ENCODE measurements around the gene C2CD2L.
"Not testable (repeated sequence)": the region's sequence is repeated elsewhere in the genome, so short reads cannot be mapped to it uniquely, and the experiment has no call there.

The C2CD2L gene

GRCh38 chr11:119116235-119116594 is 9.1 kb downstream of the C2CD2L start:
- DNase-seq: no peak

GRCh38 chr11:119116601-119117000 is 9.5 kb downstream of the C2CD2L start:
- DNase-seq: no peak

DNA sequence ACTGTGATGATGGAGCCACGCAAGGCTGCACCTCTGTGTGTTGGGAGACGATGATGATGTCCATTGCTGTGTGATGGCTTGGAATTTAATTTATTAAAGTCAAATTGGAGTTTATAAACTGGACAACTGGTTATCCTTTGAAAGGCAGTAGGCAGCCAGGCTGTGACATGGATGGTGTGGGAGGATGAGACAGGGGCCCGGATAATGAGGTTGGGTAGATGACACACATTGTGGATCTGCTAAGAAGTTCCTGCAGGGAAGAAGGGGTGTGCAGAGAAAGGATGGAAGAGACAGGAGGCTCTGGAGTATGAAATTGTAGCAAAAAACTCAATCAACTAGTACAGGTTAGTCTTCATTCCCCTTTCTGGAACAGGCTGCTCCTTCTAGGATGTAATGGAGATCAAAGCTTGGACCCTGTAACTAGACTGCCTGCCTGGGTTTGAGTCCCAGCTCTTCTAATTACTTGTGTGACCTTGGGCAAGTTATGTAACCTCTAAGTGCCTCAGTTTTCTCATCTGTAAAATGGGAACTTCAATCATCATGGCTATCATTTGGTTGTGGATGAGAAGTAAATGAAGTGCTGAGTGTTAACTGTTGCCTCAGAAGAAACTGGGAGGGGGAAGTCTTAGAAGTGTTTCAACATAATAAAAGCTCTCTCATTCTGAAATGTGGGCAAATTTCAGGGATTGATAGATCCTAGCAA is 10.0 kb downstream of the C2CD2L start:
- no peak for DNase-seq

DNA sequence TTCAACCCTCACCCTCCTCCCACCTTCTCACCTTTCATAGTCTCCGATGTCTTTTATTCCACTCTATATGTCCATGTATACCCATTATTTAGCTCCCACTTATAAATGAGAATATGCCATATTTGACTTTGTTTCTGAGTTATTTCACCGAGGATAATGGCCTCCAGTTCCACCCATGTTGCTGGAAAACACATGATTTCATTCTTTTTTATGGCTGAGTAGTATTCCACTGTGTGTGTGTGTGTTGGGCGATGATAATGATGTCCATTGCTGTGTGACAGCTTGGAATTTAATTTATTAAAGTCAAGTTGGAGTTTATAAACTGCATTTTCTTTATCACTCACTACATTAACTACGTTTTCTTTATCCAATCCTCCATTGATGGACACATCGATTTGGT is 11.1 kb downstream of the C2CD2L start:
- DNase-seq: no peak

GRCh38 chr11:119118946-119119345 is 11.8 kb downstream of the C2CD2L start:
- DNase-seq: no peak

DNA sequence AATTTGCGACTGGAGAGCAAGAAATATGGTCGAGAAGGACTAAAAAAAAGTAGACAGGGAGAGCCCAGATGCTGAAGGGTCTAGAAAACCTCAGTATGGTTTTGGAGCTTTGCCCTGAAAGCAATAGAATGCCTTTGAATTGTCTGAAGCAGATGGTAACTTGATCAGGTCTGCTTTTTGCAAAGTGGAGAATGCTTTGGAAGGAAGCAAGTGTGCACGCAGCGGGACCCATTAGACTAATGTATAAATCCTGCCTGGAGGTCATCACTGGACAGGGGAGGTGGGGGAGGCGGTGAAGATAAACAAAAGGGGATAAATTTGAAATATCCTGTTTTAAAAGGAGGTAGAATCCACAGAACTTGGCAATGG is 13.5 kb downstream of the C2CD2L start:
- DNase-seq: peak; percentile 45

GRCh38 chr11:119121008-119121810 is 14.1 kb downstream of the C2CD2L start, which contains the start of gene HINFP:
TSS of gene HINFP (plus strand) at chr11:119121580. CDS start at chr11:119126945, 5,365 bp downstream.
- DNase-seq: peak; percentile 99

GRCh38 chr11:119121811-119122124 is 14.6 kb downstream of the C2CD2L start:
- DNase-seq: no peak

DNA sequence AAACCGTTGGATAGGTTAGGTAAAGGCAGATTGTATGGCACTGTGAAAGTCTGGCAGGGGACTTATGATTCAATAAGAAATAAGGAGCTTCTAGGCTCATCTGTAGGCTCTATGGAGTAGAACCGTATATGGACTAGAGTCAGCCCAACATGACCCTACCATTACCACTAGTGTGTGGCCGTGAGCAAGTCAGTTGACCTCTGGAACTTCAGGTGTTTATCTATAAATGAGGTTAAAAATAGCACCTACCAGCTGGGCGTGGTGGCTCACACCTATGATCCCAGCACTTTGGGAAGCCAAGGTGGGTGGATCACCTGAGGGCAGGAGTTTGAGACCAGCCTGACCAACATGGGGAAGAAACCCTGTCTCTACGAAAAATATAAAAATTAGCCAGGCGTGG is 18.7 kb downstream of the C2CD2L start:
- no peak for DNase-seq

DNA sequence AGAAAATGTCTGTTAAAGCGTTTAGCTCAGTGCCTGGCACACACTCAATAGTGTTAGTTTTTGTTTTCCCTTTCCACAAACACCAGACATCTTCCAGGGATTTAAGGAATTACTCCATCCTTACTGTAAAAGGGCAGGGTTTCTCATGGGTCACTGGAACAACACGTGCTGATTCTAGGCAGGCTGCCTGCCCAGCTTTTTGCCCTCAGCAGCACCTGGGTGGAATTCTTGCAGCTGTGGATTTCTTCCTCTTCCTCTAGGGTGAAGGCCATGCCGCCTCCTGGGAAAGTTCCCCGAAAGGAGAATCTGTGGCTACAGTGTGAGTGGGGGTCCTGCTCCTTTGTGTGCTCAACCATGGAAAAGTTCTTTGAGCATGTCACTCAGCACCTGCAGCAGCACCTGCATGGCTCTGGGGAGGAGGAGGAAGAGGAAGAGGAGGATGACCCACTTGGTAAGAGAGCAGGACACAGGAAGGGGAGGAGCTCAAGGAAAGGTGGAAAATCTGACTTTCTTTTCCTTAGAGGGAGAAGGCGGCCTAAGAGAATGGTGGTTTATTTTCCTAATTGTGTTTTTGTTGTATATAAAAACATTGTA is 19.6 kb downstream of the C2CD2L start:
- DNase-seq: no peak

DNA sequence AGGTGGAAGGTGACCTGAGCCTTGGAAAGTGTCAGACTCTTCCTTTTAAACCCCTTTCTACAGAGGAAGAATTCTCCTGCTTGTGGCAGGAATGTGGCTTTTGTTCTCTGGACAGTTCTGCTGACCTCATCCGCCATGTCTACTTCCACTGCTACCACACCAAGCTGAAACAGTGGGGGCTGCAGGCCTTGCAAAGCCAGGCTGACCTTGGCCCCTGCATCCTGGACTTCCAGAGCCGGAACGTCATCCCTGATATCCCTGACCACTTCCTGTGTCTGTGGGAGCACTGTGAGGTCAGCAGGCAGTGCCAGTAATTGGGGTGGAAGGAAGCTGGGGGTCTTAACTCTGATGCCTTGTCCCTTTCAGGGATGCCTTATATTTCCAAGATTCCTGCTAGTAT is 23.5 kb downstream of the C2CD2L start:
- no peak for DNase-seq

GRCh38 chr11:119134389-119134978 is 27.3 kb downstream of the C2CD2L start:
- peak; percentile 65 for DNase-seq

GRCh38 chr11:119139276-119139675 is 32.1 kb downstream of the C2CD2L start:
- not testable (repeated sequence) for DNase-seq

DNA sequence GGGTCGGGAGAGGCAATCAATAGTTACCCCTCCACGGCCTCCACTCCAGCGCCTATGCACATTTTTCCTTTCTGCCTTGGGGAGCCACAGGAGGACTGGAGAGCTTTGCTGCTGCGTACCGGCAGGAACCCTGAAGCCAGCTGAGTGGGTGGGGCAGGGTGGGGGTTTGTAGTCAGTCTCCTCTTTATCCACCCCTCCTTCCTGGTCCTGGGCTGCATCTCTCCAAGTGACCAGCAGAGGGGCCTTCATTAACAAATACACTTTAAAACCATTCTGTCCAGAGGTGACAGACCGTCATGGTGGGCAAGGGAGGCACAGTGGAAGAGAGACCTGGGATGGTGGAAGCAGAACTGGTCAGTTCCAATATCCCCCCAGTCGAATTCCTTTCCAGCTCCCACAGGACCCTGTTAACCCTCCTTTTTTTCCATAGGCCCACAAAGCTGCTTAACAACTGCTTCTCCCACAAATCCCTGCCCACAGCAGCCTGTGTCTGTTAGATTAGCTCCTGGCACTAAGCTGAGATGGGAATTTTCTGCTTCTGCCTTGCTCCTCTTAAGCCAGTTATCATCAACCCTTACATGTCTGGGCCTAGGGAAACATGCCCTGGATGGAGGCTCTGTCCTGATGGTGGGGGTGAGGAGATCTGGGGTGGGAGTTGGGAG is 37.8 kb downstream of the C2CD2L start:
- peak; percentile 93 for DNase-seq

DNA sequence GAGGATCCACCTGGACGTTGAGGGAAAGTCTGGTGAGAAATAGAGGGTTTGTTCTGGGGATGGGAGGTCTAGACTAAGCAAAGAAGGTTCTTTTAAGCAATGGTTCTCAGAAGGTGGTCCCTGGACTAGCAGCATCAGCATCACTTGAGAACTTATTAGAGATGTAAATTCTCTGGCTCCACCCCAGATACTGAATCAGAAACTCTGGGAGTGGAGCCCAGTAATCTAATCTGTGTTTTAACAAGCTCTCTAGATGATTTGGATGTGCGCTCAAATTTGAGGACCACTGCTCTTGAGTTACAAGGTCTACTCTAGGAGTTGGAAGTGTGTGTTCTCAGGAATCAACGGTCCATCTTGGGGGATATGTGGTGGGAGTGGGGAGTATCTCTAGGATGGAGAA is 38.4 kb downstream of the C2CD2L start:
- DNase-seq: no peak

- no peak for DNase-seq
Observed at GRCh38 chr11:119147604-119148333, 40.6 kb downstream of the C2CD2L start.

DNA sequence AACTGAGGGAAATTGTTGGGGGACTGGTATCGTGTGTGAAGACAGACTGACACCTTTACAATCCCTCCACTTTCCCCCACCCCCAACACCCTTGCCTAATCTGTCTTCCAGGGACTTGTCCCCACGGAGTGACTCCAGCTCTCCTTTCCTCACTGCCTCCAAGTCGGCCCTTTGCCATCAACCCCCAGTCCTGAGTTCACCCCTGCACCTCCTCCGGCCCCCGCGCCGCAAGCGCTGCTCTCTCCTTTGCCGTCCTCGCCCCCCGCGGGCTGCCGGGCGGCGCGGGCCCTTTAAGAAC is 41.5 kb downstream of the C2CD2L start:
- DNase-seq: no peak

GRCh38 chr11:119149018-119149785 is 42.1 kb downstream of the C2CD2L start, which contains the start of gene ABCG4:
TSS of gene ABCG4 (plus strand) at chr11:119149052. CDS start at chr11:119149966, 914 bp downstream.
- DNase-seq: no peak

DNA sequence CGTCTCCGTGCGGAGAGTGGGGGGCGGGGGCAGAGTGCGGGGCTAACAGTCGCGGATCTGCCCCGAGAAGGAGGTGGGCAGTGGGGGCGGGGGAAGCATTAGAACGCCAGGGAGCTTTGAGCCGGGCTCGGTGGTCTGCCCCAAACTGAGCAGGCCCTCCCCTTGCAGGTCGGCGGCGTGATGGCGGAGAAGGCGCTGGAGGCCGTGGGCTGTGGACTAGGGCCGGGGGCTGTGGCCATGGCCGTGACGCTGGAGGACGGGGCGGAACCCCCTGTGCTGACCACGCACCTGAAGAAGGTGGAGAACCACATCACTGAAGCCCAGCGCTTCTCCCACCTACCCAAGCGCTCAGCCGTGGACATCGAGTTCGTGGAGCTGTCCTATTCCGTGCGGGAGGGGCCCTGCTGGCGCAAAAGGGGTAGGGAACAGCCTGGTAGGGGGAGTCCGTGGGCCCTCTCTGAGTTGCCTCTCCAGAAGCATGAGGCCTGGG is 42.7 kb downstream of the C2CD2L start:
- no peak for DNase-seq

- no peak for DNase-seq
Observed at GRCh38 chr11:119152043-119152442, 44.9 kb downstream of the C2CD2L start.

DNA sequence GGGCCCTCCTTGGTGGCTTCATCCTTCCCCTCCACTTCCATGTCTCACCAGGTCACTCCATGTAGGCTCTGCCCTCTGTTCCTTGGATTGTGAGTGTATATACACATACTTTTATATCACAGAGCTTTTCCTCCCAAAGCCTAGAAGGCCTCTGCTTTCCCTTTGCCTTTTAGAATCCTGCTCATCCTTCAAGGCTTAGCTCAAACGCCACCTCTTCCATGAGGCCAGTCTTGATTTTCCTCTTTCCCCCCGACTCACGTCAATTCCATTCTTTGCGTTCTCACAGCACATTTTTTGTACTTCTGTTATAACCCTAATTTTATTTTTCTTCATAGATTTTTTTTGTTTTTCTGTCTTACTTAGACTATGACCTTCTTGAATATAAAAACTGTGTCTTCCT is 45.5 kb downstream of the C2CD2L start:
- DNase-seq: no peak
